Measurements from ENCODE around the gene ARHGEF28. TPM values are rescaled to one million over a fixed set of nuclear protein-coding genes. Genes with fewer than 3 reads are reported as not detected.

ARHGEF28 gene
- total RNA-seq, 1 donor from 2014 or later: 9.3 TPM

DNA sequence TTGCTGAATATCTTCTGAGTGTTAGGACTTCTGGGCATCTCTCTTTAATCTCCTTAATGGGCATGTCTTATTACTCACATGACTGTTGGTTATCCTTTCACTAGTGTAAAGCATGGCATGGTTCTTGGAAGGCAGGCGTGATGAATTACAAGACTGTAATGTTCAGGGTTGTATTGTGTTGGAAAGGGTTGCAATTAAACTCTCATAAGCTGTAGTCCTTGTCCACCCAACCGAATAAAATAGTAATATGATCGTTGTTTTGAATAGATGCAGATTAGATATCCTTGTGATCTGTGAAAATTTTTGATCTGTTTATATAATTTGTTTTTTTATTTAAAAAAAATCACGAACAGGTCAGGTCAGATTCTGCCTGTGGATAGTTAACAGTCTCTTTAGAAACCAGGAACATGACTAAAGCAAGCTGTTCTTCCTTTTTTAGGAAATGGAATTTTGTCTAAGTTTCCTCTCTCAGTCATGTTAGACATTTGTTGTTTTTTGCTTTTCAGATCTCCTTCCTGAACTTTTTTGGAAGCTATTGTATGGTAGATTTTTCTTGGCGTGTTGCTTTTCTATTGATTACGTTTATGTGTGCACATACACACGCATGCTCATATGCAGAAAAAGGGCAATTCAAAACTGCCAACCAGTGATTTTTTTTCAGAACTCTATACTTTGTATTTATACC is 121.8 kb downstream of the ARHGEF28 start:
- TF ChIP-seq, protein P1, sequence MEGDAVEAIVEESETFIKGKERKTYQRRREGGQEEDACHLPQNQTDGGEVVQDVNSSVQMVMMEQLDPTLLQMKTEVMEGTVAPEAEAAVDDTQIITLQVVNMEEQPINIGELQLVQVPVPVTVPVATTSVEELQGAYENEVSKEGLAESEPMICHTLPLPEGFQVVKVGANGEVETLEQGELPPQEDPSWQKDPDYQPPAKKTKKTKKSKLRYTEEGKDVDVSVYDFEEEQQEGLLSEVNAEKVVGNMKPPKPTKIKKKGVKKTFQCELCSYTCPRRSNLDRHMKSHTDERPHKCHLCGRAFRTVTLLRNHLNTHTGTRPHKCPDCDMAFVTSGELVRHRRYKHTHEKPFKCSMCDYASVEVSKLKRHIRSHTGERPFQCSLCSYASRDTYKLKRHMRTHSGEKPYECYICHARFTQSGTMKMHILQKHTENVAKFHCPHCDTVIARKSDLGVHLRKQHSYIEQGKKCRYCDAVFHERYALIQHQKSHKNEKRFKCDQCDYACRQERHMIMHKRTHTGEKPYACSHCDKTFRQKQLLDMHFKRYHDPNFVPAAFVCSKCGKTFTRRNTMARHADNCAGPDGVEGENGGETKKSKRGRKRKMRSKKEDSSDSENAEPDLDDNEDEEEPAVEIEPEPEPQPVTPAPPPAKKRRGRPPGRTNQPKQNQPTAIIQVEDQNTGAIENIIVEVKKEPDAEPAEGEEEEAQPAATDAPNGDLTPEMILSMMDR (IDR thresholded peaks at IDR 0.05): no peak
- Mint-ChIP-seq H3K27me3 (ENCODE audit: low read depth) (no peaks in the 10 kb centered on the region), H3K36me3 (ENCODE audit: low read depth) (peaks cover 8% of the 10 kb centered on the region), H3K27ac (ENCODE audit: unreplicated experiment) (peak overlapping the region; percentile 85), H3K4me3 (ENCODE audit: unreplicated experiment) (no peak overlapping the region), H3K4me1 (ENCODE audit: low read depth) (peaks cover 58% of the 10 kb centered on the region), H3K9me3 (ENCODE audit: low read depth) (peaks cover 10% of the 10 kb centered on the region)
- DNase-seq (ENCODE audit: low spot score): no peak

DNA sequence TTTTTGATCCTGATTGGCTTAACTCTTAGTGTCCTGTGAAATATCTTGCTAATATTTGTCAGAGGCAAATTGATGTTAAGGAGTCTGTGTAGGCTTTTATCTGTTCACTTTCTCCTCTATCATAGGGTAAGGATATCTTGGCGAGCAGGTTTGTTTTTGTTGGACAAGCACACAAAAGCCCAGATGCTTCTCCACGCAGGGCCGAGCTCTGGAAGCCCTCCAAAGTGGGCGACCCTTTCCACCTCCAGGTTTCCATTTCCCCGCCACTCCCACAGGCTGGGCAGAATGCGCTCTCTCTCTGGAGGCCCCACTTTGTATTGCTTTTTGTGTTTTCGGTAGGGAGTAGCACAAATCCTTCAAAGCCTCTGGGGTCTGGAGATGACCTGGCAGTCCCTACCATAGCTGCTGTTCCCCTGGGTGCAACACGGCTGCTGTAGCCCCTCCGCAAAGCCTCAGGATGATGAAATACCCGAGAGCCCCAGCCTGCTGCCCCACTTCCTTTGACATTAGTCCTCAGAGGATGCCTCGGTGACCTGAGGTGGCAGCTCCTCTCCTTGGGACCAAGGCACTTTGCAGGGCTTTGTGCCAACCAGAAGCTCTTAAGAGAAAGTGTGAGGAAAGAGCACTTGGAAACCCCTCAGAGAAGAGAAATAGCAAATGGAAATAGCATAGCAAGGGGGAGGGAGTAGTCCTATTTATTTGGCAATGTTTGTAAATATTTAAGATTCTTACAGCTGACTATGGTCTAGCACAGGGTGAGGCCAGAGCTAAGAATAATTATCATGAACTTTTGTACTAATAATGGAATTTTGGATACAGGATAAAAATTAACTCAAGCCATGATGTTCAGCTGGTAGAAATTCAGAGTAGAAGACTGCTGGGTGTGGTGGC is 122.8 kb downstream of the ARHGEF28 start:
- Mint-ChIP-seq H3K27me3 (ENCODE audit: low read depth) (no peaks in the 10 kb centered on the region), H3K9me3 (ENCODE audit: low read depth) (peaks cover 10% of the 10 kb centered on the region), H3K27ac (ENCODE audit: unreplicated experiment) (peak overlapping the region; percentile 85), H3K4me3 (ENCODE audit: unreplicated experiment) (peak overlapping the region; percentile 55), H3K36me3 (ENCODE audit: low read depth) (peaks cover 11% of the 10 kb centered on the region), H3K4me1 (ENCODE audit: low read depth) (peaks cover 52% of the 10 kb centered on the region)
- TF ChIP-seq, protein P1 (IDR thresholded peaks at IDR 0.05): no peak
- DNase-seq (ENCODE audit: low spot score): no peak

DNA sequence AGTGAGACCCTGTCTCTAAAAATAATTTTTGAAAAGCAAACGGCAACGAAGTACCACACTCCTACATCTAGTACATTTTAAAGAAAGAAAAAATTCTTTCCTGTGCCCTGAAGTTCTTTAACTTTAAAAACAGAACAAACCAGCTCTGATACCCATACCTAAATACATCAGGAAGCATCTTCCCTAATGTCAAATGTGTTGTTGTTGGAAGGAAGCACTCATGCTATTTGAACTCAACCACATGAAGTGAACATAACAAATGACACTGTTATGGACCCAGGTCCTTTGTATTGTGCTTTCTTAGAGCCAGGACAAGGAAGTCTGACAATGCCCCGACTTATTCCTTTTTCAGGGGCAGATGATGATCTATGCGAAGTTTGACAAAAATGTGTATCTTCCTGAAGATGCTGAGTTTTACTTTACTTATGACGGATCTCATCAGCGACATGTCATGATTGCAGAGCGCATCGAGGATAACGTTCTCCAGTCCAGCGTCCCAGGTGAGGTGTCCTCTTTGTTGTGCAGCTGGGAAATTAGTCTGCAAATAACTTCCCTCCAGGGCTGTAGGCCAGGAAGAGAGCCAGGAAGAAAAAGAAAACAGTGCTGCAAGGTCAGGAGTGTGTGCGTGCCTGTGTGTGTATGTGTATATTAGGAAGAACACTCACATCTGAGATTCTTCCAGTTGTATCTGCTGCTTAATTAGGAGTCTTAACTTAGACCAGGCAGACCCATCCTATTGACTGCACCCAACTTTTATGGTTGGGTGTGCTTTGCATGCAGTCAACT is 123.7 kb downstream of the ARHGEF28 start:
- Mint-ChIP-seq H3K4me1 (ENCODE audit: low read depth) (peaks cover 52% of the 10 kb centered on the region), H3K27ac (ENCODE audit: unreplicated experiment) (peak overlapping the region; percentile 62), H3K9me3 (ENCODE audit: low read depth) (peaks cover 10% of the 10 kb centered on the region), H3K27me3 (ENCODE audit: low read depth) (no peaks in the 10 kb centered on the region), H3K4me3 (ENCODE audit: unreplicated experiment) (no peak overlapping the region), H3K36me3 (ENCODE audit: low read depth) (peaks cover 11% of the 10 kb centered on the region)
- TF ChIP-seq, protein P1 (IDR thresholded peaks at IDR 0.05): no peak
- no peak for DNase-seq (ENCODE audit: low spot score)

DNA sequence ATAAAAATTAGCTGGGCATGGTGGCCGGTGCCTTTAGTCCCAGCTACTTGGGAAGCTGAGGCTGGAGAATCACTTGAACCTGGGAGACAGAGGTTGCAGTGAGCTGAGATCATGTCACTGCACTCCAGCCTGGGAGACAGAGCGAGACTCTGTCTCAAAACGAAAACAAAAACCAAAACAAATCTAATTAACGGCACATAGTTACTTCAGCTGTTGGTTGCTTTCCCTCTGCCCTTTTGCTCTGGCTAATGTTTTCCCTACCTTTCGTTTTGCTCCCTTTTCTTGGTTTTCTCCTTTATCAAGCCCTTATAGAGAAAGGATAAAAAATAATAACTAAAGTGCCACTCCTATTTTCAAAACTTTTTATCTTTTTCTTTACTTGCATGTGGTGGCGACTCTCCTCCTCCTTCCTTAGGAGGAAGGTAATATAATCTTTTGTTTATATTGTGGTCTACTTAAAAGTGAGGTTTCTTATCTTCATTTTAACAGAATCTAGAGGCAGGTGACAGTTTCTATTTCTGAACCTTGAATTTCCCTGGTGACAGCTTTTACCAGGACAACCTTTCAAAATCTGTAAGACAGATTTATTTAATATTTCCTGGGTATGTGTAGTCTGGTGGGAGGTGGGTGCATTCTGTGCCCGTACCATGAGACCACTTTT is 125.4 kb downstream of the ARHGEF28 start:
- no peak overlapping the region for H3K27ac Mint-ChIP-seq (ENCODE audit: unreplicated experiment)
- H3K4me1 Mint-ChIP-seq (ENCODE audit: low read depth): peaks cover 38% of the 10 kb centered on the region
- H3K36me3 Mint-ChIP-seq (ENCODE audit: low read depth): peaks cover 11% of the 10 kb centered on the region
- H3K9me3 Mint-ChIP-seq (ENCODE audit: low read depth): peaks cover 10% of the 10 kb centered on the region
- TF ChIP-seq, protein P1 (IDR thresholded peaks at IDR 0.05): no peak
- no peaks in the 10 kb centered on the region for H3K27me3 Mint-ChIP-seq (ENCODE audit: low read depth)
- DNase-seq (ENCODE audit: low spot score): no peak
- no peak overlapping the region for H3K4me3 Mint-ChIP-seq (ENCODE audit: unreplicated experiment)

Measured in chondrocyte (in vitro differentiated cells).